Measurements from ENCODE around the gene CBY3.
"Not testable (repeated sequence)": the region's sequence is repeated elsewhere in the genome, so short reads cannot be mapped to it uniquely, and the experiment has no call there.

CBY3 gene

DNA sequence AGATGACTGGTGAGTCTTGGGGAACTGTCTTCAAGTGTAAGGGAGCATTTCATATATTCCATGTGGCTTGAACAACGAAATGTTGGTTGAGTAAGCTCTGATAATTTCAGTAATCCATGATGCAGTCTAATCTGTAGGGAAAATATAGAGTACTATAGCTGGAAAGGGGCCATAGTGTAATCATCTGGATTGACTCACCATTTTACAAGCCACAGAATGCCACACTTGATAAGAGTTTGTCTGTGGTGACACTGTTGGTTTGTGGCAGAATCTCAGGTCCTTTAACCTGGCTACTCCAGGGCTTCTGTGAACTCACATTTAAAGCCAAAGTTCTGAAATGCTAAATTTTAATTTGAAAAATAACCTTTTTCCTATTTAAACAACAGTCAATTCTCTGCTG, 35.5 kb upstream of the CBY3 start:
- H3K4me3 ChIP-seq (ENCODE audit: low read depth, low read length), result no peak overlapping the region
- no peak for TF ChIP-seq CTCF (IDR thresholded peaks at IDR 0.05; ENCODE audit: low read depth, low read length, missing control alignments)
- no peak for DNase-seq (ENCODE audit: low read depth)

GRCh38 chr5:179700401-179700918, 19.6 kb upstream of the CBY3 start:
- H3K4me3 ChIP-seq (ENCODE audit: low read depth, low read length), result peak overlapping the region; percentile 87
- DNase-seq (ENCODE audit: low read depth), result no peak
- no peak for TF ChIP-seq CTCF (IDR thresholded peaks at IDR 0.05; ENCODE audit: low read depth, low read length, missing control alignments)

- TF ChIP-seq CTCF (IDR thresholded peaks at IDR 0.05; ENCODE audit: low read depth, low read length, missing control alignments), result no peak
- DNase-seq (ENCODE audit: low read depth), result no peak
- H3K4me3 ChIP-seq (ENCODE audit: low read depth, low read length), result peak overlapping the region; percentile 87
Measured at GRCh38 chr5:179699616-179700237, 18.9 kb upstream of the CBY3 start.

GRCh38 chr5:179698935-179699615, 18.2 kb upstream of the CBY3 start, which contains the start of gene CANX:
TSS of gene CANX (plus strand) at chr5:179698967. CDS start at chr5:179705682, 6,715 bp downstream.
- no peak for DNase-seq (ENCODE audit: low read depth)
- no peak for TF ChIP-seq CTCF (IDR thresholded peaks at IDR 0.05; ENCODE audit: low read depth, low read length, missing control alignments)
- H3K4me3 ChIP-seq (ENCODE audit: low read depth, low read length), result peak within 1 kb of the TSS; percentile 87

DNA sequence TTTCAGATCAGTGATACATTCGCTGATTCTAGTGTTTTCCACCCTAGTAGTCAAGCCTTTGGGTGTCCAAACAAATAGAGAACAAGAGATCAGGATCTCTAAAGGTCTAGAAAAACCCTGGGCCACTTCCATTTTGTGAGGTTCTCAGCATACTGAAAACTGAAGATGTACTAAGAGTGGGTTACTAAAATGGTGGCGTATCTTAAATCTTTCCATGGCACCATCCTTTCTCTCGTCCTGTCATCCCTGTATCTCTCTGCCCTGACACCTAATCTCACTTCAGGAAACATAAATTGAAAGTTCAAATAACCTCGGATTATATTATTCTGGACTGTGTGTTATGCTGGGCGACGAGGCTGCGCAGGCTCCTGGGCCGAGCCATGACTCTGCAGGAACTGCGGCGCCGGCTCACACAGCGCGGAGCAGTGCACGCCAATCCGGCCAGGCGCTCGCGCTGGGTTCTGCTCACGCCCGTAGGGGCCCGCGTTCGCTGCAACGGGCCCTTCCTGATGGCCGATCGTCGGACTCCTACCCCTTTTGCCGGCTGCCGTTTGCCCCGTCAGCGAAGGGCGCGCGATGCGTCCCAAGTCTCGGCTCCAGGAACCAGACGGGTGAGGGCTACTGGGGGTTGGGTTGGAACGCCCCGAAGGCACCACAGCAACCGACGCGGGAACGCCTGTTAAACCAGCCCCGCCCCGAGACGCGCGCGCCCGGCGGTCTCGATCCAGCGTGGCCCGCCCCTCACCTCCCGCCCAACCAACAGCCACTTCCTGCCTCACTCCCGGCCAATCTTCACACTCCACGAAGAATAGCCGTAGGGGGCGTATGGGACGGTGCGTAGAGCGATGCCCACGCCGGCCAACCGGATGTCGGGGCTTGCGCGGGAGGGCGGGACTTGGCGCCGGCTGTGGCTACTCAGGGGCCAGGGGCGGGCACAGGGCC, 17.4 kb upstream of the CBY3 start:
- DNase-seq (ENCODE audit: low read depth), result peak; percentile 95
- no peak for TF ChIP-seq CTCF (IDR thresholded peaks at IDR 0.05; ENCODE audit: low read depth, low read length, missing control alignments)
- H3K4me3 ChIP-seq (ENCODE audit: low read depth, low read length), result peak overlapping the region; percentile 87

- peak overlapping the region; percentile 87 for H3K4me3 ChIP-seq (ENCODE audit: low read depth, low read length)
- DNase-seq (ENCODE audit: low read depth), result not testable (repeated sequence)
Measured at GRCh38 chr5:179697543-179697942, 16.7 kb upstream of the CBY3 start.

DNA sequence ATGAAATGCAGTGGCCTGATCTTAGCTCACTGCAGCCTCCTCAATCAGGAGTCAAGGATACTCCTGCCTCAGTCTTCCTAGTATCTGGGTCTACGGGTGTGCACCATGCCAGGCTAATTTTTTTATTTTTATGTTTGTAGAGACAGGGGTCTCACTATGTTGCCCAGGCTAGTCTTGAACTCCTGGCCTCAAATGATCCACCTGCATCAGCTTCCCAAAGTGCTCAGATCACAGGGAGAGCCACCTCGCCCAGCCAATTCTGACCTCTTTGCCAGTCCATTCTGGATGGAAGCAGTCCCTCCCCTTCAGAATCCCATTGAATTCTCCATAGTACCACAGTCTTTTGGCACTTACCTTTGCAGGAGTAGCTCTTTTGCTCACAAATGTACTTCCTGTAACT, 16.3 kb upstream of the CBY3 start:
- no peak for DNase-seq (ENCODE audit: low read depth)
- peak overlapping the region; percentile 87; the same call in 1 of the 2 replicates for H3K4me3 ChIP-seq (ENCODE audit: low read depth, low read length)
- TF ChIP-seq CTCF (IDR thresholded peaks at IDR 0.05; ENCODE audit: low read depth, low read length, missing control alignments), result no peak
